Esophagus squamous epithelium (tissue), 5 donors: Measurements from ENCODE around the gene CCDC78. TPM values are rescaled to one million over a fixed set of nuclear protein-coding genes. Genes with fewer than 3 reads are reported as not detected.
A peak's percentile ranks its signal among the peaks of the same experiment; 100 is the strongest.

Experiments
- DNase-seq: peaks from one replicate; lab custom pipeline; 2025; lab: John Stamatoyannopoulos, UW
- H3K27ac ChIP-seq, 4 donors: fragments of 200-600 bp; sonication (generic); one replicate each; pipeline ENCODE4 v1.5.1; 2016 to 2019; ENCODE audit warnings: mild to moderate bottlenecking in 1 of 4
- H3K27me3 ChIP-seq, 4 donors: fragments of 200-600 bp; sonication (generic); 1 replicate in 3 of 4; 2 replicates in 1 of 4; pipeline versions ENCODE4 v1.5.1 to v1.6.0; 2017 to 2021; ENCODE audit warnings: antibody characterized with exemption in 1 of 4
- H3K36me3 ChIP-seq, 3 donors: fragments of 200-600 bp; sonication (generic); one replicate each; pipeline ENCODE4 v1.5.1; 2016 to 2019
- H3K4me1 ChIP-seq, 3 donors: fragments of 200-600 bp; sonication (generic); one replicate each; pipeline ENCODE4 v1.5.1; 2017 to 2019
- H3K4me3 ChIP-seq, 4 donors: fragments of 200-600 bp; sonication (generic); 1 replicate in 3 of 4; 2 replicates in 1 of 4; pipeline ENCODE4 v1.5.1; 2016 to 2019; ENCODE audit warnings: mild to moderate bottlenecking in 2 of 4, moderate library complexity in 1 of 4
- H3K9me3 ChIP-seq, 3 donors: fragments of 200-600 bp; sonication (generic); one replicate each; pipeline ENCODE4 v1.5.1; 2016 to 2019
- POLR2A ChIP-seq, 4 donors: fragments of 450-650 bp; IDR thresholded peaks; one replicate each; pipeline ENCODE4 v1.6.1; 2017; ENCODE audit warnings: antibody characterized with exemption in 4 of 4, mild to moderate bottlenecking in 4 of 4, moderate library complexity in 3 of 4
- WGBS, 2 donors: methylation state at CpG; one replicate each; pipeline ENCODE4 v1.1.5; 2018; 5-methylcytosine and 5-hydroxymethylcytosine counted together
- intact Hi-C: fragments of 100-400 bp; cut with DNase I; formaldehyde crosslinking; loops from one replicate; pipeline ENCODE4 v1.15.0; 2022
- total RNA-seq, 4 donors: library from RNA; depleted of rRNA; stranded (reverse); fragments of >200 nt; gene quantifications; one replicate each; pipeline ENCODE4 v1.1.0, GENCODE V29; 2016
- TF ChIP-seq, protein P1 (sequence below), 6 experiments: fragments of 450-650 bp in 4 of 6; fragments of 200-600 bp in 2 of 6; sonication (generic) in 2 of 6; IDR thresholded peaks; one replicate each; pipeline ENCODE4 v1.5.1; 2016 to 2019; ENCODE audit warnings: antibody characterized with exemption in 6 of 6, mild to moderate bottlenecking in 4 of 6, moderate library complexity in 4 of 6
- donor health status: DM: yes; HTN: yes; CAD: no.

The CCDC78 gene
- total RNA-seq, 4 donors from 2014 or later: under 0.01 to 1.0 (median 0.47) TPM

DNA sequence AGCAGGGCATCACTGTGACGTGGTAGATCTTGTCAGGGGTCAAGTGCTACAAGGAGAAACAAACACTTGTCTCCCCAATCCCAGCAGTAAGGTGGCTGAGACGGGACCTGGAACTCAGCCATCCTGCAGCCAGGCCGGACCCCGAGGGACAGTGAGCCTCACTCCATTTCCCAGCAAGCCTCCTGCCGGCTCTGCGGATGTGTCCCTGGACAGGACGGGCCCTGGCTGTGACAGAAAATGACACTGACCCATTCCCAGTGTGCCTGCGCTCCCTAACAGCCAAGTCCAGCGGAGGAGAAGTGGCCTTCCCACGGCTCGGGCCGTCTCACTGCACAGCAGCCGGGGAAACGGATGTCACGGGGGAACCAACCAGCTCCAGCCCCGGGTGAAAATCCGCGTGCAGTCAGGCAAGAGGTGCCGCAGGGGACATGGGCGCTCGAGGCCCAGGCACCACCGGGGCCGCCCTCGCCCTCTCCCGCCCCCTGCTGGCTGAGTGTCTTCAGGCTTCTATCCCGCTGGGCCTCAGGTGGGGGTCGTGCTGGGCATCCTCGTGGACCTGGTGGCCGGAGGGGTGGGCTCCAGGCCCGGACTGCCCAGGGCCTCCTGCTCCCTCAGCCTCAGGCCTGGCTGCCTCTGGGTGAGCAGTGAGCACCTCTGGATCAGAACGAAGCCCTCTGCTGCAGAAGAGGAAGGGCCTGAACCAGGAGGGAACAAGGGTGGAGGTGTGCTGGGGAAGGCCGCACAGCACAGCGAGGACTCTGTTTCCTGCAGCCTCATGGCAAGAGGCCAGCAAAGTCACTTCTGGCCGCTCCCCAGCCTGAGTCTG, 7.4 kb upstream of the CCDC78 start:
- 90 to 94% methylated on average over 2 to 3 of the region's 34 CpGs for WGBS, 2 donors
- Histone ChIP-seq H3K9me3 (no peaks in the 10 kb centered on the region), H3K27ac (no peak overlapping the region), H3K4me1 (peaks cover 5 to 15% (median 6%) of the 10 kb centered on the region in 3 donors), H3K36me3 (peaks cover 35 to 85% (median 42%) of the 10 kb centered on the region in 3 donors), H3K4me3 (no peak overlapping the region), H3K27me3 (peaks cover 0 to 9% (median 0%) of the 10 kb centered on the region in 4 donors)
- TF ChIP-seq, protein P1, sequence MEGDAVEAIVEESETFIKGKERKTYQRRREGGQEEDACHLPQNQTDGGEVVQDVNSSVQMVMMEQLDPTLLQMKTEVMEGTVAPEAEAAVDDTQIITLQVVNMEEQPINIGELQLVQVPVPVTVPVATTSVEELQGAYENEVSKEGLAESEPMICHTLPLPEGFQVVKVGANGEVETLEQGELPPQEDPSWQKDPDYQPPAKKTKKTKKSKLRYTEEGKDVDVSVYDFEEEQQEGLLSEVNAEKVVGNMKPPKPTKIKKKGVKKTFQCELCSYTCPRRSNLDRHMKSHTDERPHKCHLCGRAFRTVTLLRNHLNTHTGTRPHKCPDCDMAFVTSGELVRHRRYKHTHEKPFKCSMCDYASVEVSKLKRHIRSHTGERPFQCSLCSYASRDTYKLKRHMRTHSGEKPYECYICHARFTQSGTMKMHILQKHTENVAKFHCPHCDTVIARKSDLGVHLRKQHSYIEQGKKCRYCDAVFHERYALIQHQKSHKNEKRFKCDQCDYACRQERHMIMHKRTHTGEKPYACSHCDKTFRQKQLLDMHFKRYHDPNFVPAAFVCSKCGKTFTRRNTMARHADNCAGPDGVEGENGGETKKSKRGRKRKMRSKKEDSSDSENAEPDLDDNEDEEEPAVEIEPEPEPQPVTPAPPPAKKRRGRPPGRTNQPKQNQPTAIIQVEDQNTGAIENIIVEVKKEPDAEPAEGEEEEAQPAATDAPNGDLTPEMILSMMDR (IDR thresholded peaks at IDR 0.05): peak in 2 of 6 experiments; percentile 13 to 17
- TF ChIP-seq POLR2A (IDR thresholded peaks at IDR 0.05): no peak
- intact Hi-C loops: no loop called here
- DNase-seq: no peak

DNA sequence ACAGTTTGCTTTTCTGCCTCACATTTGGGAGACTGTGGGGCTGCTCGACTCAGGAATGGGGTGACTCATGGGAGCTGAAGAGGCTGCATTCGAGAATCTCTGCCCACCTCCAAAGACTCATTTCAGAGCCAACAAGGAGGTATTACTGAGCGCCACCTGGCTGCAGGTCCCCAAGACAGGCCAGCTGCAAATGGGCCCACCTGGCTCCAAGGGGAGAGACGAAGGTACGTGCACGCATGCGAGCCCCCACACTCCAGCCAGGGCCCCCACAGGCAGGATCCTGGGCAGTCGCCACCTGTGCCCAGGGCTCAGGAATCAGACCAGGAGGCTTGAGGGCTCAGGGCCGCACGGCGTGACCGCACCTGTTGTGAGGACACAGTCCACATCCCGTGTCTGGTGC, 6.7 kb upstream of the CCDC78 start:
- Histone ChIP-seq H3K9me3 (no peaks in the 10 kb centered on the region), H3K4me1 (peaks cover 11 to 19% (median 12%) of the 10 kb centered on the region in 3 donors), H3K27ac (no peak overlapping the region), H3K36me3 (peaks cover 35 to 78% (median 42%) of the 10 kb centered on the region in 3 donors), H3K27me3 (peaks cover 0 to 16% (median 0%) of the 10 kb centered on the region in 4 donors), H3K4me3 (no peak overlapping the region)
- DNase-seq: no peak
- 88% methylated on average over 4 of the region's 13 CpGs; no CpG with 5 or more reads in 1 of the 2 donors for WGBS, 2 donors
- no peak for TF ChIP-seq POLR2A (IDR thresholded peaks at IDR 0.05)
- TF ChIP-seq, protein P1 (IDR thresholded peaks at IDR 0.05): no peak
- intact Hi-C loops: no loop called here

DNA sequence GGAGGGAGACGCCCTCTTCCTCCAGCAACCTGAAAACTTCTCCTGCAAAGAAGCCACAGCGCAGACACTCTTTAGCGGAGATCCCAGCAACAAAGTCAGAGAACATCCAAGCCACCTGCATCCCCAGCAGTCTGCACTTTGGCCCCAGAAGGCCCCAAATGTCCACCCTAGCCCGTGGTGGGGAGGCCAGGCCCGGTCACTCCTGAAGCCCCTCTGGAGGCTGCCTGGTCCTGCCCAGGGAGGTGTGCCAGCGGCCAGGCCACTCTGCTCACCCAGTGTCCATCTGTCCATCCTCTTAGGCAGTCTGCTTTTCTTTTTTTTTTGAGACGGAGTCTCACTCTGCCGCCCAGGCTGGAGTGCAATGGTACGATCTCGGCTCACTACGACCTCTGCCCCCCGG, 6.1 kb upstream of the CCDC78 start:
- DNase-seq: no peak
- no peak overlapping the region for H3K4me3 ChIP-seq
- H3K27ac ChIP-seq: no peak overlapping the region
- H3K36me3 ChIP-seq: peaks cover 29 to 72% (median 42%) of the 10 kb centered on the region in 3 donors
- TF ChIP-seq POLR2A (IDR thresholded peaks at IDR 0.05): no peak
- TF ChIP-seq, protein P1 (IDR thresholded peaks at IDR 0.05): no peak
- peaks cover 0 to 22% (median 0%) of the 10 kb centered on the region in 4 donors for H3K27me3 ChIP-seq
- H3K4me1 ChIP-seq: peaks cover 16 to 20% (median 17%) of the 10 kb centered on the region in 3 donors
- intact Hi-C loops: no loop called here
- no peaks in the 10 kb centered on the region for H3K9me3 ChIP-seq
- WGBS, 2 donors: 94 to 95% methylated on average over 11 to 12 of the region's 12 CpGs

DNA sequence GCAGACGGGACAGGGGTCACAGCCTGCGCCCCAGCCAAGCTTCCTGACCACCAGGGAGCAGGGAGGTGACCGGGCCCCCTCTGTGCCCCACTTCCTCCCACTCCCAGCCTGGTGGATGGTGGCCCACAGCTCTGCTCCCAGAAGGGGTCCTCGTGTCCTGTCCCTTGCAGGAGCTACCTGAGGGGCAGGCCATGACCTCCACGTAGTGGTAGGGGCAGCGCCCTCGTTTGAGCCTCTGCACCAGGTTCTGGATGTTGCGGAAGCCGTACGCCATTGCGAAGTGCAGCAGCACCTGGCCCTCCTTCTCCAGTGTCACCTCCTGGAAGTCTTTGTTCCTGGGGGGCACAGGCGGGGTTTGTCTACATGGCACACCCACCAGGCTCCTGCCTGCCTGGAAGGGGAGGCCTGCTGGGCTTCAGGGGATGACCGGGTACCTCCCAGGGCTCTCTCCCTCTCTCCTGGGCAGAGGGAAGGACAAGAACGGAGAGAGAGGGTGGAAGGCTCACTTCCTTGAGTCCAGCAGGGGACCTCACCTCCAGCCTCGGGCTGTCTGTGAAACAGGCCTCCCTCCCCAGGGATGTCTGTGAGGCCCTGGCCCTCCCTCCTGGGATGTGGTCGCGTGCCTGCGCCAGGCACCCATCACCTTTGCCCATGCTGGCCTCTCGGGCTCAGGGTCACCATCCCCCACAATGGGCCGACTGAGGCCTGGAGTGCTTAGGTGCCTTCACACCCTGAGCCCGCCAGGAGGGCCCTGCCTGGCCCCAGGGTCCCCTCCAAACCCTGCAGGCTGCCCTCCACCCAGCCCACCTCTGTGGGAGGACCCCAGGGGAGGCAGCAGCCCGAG, 4.6 kb upstream of the CCDC78 start:
- Histone ChIP-seq H3K27ac (no peak overlapping the region), H3K4me3 (no peak overlapping the region), H3K36me3 (peaks cover 19 to 58% (median 32%) of the 10 kb centered on the region in 3 donors), H3K9me3 (no peaks in the 10 kb centered on the region), H3K4me1 (peaks cover 23 to 34% (median 28%) of the 10 kb centered on the region in 3 donors), H3K27me3 (peaks cover 0 to 36% (median 1%) of the 10 kb centered on the region in 4 donors)
- TF ChIP-seq, protein P1 (IDR thresholded peaks at IDR 0.05): no peak
- TF ChIP-seq POLR2A (IDR thresholded peaks at IDR 0.05): no peak
- intact Hi-C loops: no loop called here
- DNase-seq: no peak
- WGBS, 2 donors: 62 to 87% methylated on average over 5 to 9 of the region's 22 CpGs
